HG03108 (cell line): Measurements from ENCODE around the gene NXPH3.

Source experiments
- ATAC-seq: cut with Tn5 transposase; IDR thresholded peaks from one replicate; pipeline ENCODE4 v1.9.1; 2021; ENCODE audit warnings: moderate library complexity; ENCODE audit not compliant: unreplicated experiment

The NXPH3 gene

GRCh38 chr17:49574945-49575678, 559 bp upstream of the NXPH3 start:
- ATAC-seq, result no peak

DNA sequence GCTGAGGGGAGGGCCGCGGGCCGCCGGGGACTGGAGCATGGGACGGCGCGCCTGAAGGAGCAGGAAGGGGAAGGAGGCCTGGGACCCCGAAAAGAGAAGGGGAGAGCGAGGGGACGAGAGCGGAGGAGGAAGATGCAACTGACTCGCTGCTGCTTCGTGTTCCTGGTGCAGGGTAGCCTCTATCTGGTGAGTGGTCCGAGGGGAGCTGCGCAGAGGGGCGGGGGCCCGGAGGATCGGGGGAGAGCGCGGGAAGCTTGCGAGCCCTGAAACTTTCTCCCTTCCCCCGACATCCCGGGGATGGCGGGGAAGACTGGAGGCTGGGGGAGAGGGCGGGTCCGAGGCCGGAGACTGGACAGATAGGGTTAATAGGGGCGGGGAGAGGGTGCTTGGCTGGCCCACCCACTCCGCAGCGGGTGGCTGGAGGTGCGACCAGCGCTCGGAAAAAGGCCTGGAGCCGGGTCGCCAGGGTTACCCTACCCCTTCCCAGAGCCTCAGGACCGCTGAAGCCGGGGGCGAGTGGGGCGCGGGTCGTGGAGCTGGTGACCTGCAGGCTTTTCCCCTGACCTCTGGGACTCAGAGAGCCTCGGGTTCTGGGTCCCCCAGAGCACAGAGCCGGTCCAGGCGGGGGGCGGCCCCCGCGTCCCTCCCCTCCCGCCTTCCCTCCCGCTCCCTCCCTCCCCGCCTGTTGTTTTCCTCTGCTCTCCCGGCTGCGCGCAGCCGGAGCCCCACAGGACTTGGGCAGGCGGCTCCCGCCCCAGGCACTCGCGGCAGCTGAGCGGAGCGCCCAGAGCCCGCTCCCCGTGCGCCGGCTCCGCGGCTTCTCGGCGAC, 631 bp downstream of the NXPH3 start:
- no peak for ATAC-seq

DNA sequence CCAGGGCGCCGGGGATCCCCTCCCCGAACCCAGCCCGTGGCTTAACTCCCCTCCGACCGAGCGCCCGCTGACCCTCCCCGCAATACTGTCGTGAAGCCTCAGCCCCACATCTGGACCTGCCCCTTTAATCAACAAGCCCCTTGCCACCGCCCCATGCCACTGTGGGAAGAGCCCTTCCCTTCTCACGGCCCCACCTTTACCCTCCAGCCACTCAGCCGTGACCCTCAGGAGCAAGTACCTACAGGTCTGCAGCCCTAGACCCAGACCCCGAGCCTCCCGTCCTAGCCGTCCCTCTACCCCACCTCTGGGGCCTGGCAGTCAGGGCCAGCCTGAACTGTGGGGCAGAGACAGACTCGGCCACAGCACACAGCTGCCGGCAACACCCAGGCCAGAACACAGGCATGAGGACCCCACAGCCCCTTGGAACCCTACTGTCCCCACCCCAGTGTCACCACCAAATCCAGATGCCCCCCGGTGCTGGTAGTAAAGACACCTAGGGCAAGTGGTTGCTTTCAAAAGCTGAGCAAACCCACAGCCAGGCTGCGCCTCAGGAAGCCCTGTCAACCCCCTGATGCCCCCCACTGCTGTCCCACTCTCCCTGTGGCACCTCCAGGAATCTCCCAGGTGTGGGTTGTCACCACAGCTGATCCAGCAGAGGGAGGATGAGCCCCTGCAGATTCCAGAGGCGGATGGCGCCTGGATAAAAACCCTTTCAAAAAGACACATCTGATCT, 1.4 kb downstream of the NXPH3 start:
- no peak for ATAC-seq

GRCh38 chr17:49577650-49577934, 1.9 kb downstream of the NXPH3 start:
- no peak for ATAC-seq

- ATAC-seq, result no peak
Observed at GRCh38 chr17:49577963-49578362, 2.3 kb downstream of the NXPH3 start.

DNA sequence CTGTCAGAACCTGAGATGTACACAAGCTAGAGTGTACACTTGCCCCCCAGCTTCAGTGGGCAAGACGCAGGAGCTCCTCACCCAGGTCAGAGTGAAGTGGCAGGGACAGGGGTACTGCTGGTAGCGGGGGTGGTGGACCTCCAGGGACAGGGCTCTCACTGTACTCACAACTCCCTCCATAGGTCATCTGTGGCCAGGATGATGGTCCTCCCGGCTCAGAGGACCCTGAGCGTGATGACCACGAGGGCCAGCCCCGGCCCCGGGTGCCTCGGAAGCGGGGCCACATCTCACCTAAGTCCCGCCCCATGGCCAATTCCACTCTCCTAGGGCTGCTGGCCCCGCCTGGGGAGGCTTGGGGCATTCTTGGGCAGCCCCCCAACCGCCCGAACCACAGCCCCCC, 2.7 kb downstream of the NXPH3 start:
- no peak for ATAC-seq

DNA sequence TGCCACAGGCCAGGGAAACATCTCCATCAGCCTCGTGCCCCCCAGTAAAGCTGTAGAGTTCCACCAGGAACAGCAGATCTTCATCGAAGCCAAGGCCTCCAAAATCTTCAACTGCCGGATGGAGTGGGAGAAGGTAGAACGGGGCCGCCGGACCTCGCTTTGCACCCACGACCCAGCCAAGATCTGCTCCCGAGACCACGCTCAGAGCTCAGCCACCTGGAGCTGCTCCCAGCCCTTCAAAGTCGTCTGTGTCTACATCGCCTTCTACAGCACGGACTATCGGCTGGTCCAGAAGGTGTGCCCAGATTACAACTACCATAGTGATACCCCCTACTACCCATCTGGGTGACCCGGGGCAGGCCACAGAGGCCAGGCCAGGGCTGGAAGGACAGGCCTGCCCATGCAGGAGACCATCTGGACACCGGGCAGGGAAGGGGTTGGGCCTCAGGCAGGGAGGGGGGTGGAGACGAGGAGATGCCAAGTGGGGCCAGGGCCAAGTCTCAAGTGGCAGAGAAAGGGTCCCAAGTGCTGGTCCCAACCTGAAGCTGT, 3.4 kb downstream of the NXPH3 start:
- no peak for ATAC-seq

- no peak for ATAC-seq
Observed at GRCh38 chr17:49579522-49579921, 3.9 kb downstream of the NXPH3 start.

DNA sequence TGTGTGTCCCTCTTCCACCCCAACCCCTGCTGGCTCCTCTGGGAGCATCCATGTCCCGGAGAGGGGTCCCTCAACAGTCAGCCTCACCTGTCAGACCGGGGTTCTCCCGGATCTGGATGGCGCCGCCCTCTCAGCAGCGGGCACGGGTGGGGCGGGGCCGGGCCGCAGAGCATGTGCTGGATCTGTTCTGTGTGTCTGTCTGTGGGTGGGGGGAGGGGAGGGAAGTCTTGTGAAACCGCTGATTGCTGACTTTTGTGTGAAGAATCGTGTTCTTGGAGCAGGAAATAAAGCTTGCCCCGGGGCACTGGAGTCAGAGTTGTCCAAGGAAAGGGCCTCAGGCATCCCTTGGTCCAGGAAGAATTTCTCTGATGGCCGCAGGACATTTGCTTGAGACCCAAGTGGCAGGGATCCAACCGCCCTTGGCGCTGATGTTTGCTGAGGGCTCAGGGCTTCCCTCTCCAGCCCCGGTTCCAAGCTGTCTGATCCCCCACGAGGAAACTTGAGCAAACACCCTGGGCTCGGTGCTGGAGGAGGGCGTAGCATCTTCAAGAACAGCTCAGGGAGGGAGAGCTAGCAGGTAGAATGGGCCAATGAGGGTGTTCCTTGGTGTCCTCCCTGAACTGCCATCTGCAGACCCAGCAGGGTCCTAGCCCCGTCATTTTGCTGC, 4.5 kb downstream of the NXPH3 start:
- ATAC-seq, result no peak

DNA sequence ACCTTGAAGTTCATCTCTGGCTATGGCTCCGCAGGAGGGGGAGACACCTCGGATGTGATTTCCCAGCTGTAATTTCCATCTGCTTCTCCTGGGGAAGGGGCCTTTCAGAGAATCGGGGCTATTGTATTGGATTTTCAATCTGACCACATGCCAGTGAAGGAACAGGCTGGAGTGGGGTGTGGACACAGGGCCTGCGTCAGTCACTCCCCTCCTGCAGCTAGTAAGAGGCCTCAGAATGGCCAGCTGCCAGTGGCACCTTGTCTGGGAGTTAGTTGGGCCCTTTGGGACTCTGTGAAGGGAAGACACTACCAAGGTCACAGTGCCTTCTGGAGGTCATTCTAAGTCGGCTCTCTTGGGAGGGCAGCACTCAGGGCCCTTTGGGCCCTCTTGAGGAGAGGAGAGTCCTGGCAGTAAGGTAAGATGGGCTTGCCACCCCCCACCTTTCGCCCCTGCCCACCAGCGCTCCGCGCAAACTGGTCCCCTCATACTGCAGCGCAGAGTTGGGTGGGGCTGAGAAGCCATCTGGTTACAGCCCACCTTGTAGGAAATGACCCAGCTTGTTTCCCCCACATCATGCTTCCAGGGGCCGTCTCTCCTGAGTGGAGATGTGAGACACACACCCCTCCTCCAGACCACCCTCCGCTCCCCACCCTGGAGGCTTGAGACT, 5.4 kb downstream of the NXPH3 start:
- no peak for ATAC-seq

DNA sequence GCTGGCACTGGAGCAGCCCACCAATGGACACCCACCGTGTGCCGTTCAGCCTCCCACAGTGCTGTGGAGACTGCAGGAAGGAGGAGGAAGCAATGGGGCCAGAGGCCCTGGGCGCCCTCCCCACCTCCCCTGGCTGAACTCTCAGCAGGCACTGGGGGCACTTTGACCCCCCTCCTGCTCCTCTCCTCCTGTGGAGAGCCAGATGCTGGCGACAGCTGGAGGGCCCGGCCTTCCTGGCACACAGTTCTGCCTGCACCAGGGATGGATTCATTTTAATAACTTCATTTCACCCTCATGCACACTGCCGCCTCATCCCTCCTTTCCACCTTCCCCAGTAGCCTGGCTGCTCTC, 6.0 kb downstream of the NXPH3 start:
- ATAC-seq, result no peak

DNA sequence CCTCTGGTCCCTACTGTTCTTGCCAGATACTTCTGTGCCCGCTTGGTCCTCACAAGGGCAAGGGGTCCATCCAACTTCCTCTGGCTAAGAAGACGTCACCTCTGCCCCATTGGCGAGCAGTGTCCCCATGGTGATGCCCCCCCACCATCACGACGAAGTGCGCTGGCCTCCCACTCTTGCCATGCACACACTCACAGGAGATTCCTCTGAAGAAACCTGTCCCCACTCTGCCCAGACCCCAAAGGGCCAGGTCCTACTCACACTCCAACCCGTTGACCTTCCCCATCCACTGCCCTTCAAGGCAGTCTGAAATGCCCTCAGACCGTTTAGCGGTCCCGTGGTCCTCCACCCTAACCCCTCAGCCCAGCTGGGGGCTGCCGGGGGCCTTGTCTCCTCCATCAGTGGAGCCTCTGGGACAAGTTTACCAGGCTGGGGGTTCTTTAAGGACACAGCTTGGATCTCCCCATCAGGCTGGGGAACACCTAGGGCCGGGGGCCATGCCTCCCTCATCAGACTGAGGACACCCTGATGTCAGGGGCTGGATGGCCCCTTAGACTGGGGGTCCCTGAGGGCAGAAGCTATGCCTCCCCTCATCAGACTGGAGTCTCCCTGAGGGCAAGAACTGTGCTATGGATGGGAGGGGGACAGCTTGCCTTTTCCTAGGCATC, 6.5 kb downstream of the NXPH3 start:
- ATAC-seq, result no peak

GRCh38 chr17:49582789-49583188, 7.1 kb downstream of the NXPH3 start:
- ATAC-seq, result no peak

DNA sequence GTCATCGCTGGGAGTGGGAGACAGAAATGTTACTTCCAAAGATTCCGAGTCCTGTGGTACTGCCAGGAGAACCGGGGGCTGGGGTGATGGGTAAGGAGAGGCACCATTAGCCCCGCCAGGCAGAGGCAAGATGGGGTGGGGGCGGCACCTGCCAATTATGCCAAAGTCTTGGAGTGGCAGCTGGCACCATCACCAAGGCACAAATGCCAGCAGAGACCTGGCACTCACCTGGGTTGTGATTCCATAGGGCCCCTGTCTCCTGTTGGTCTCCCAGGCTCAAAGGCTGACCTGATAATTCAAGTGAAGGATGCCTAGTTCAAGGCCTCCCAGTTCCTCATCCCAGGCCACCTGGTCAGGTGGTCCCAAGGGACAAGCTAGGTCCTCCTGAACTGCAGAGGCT, 7.6 kb downstream of the NXPH3 start:
- ATAC-seq, result no peak

- no peak for ATAC-seq
Observed at GRCh38 chr17:49583889-49584288, 8.2 kb downstream of the NXPH3 start.

- no peak for ATAC-seq
Observed at GRCh38 chr17:49585422-49586027, 9.9 kb downstream of the NXPH3 start.

GRCh38 chr17:49587366-49588073, 11.8 kb downstream of the NXPH3 start:
- ATAC-seq, result no peak

DNA sequence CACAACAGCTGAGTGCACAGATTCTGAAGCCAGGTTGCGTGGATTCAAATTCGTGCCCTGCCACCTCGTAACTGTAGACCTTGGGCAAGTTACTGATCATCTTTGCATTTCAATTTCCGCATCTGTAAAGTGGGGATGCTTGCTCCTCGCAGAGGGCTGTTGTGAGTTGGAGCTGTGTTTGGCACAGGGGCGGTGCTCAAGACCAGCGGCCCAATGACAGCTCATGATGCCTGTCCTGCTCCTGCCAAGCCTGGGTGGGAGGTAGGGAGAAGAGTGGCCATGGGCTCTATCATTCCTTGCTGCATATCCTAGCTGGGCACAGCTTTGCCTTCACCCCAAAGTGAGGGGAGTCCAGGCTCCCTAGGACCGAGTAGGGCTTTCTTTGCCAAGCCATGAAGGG, 12.6 kb downstream of the NXPH3 start:
- no peak for ATAC-seq
